ENCODE data around the gene FGF14.

The FGF14 gene

DNA sequence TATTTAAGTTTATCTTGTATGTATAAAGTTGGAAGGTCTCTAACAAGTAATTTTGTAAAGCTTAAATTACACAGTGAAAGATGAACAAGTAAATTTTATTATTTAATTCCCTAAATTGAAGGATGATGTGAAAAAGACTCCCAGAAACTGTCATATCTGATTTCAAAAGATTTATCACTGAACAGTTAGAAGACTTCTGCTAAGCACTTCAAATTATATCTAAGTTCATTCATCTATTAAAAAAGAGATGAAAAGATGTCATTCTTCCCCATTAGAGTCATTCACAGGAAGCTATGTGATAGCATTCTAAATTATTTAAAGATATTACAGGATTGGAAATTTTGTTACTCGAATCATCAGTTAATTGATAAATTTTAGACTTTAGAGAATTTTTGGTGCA, 590.0 kb downstream of the FGF14 start:
- no peak for TF ChIP-seq POLR2AphosphoS5 (IDR thresholded peaks at IDR 0.05; ENCODE audit: low read depth, low read length)
- TF ChIP-seq TAF1 (IDR thresholded peaks at IDR 0.05; ENCODE audit: borderline replicate concordance, low read depth, low read length): no peak
- TF ChIP-seq POLR2A (IDR thresholded peaks at IDR 0.05; ENCODE audit: low read depth, low read length): no peak
- DNase-seq (ENCODE audit: insufficient read length) (no peak), FAIRE-seq (no peak)

DNA sequence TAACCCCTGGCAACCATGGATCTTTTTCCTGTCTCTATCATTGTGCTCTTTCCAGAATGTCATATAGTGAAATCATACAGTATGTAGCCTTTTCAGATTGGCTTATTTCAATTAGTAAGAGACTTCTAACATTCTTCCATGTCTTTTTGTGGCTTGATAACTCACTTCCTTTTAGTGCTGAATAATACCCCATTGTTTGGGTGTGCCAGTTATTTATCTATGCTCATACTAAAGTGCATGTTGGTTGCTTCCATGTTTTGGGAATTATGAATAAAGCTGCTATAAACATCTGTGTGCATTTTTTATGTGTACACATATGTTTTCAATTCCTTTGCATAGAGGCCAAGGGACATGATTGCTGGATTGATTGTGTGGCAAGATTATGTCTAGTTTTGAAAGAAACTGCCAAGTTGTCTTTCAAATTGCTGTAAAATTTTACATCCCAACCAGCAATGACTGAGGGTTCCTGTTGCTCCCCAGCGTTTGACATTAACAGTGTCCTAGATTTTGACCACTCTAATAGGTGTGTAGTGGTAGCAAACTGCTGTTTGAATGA, 590.5 kb downstream of the FGF14 start:
- DNase-seq (ENCODE audit: insufficient read length) (no peak), FAIRE-seq (no peak)
- TF ChIP-seq TAF1 (IDR thresholded peaks at IDR 0.05; ENCODE audit: borderline replicate concordance, low read depth, low read length) (no peak), POLR2A (IDR thresholded peaks at IDR 0.05; ENCODE audit: low read depth, low read length) (no peak), POLR2AphosphoS5 (IDR thresholded peaks at IDR 0.05; ENCODE audit: low read depth, low read length) (no peak)

DNA sequence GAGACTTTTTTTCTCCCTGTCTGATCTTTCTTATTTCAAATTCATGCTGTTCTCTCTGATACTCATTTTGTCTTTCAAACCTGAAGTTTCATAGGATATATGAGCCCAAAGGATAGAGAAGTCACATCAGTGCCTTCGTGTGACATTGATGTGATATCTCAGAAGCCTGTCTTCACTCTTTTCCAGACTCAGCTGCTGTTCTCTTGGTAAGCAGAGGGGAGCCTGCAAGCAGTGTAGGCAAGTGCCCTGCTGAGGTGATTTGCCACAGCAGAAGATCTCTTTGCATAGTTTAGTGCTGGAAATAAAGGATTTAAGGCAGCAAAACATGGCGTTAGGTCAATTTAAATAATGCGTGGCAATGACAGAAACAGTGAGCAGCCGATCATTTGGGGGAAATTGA, 602.7 kb downstream of the FGF14 start:
- FAIRE-seq: no peak

DNA sequence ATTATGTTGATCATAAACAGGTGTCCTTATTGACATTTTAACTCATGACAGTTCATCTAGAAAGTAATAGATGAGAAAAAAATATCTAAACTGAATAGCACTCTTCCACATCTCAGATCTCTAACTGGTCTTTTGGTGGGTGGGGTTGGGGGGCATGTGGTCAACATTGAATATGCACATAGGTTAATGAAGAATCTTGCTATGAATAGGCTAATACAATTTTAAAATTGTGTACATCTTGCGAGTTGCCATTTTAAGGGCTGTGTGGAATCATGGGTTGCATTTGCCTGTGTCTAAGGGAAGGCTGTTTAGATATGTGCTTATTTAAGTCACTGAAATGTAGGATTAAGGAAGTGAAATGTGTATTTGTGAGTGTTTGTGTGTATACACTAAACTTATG, 603.4 kb downstream of the FGF14 start:
- TF ChIP-seq POLR2AphosphoS5 (IDR thresholded peaks at IDR 0.05; ENCODE audit: low read depth, low read length) (no peak), POLR2A (IDR thresholded peaks at IDR 0.05; ENCODE audit: low read depth, low read length) (no peak), TAF1 (IDR thresholded peaks at IDR 0.05; ENCODE audit: borderline replicate concordance, low read depth, low read length) (no peak)
- FAIRE-seq (no peak), DNase-seq (ENCODE audit: insufficient read length) (no peak)

More for the DNA sequence above, 602.7 kb downstream of the FGF14 start:
- TF ChIP-seq TAF1 (IDR thresholded peaks at IDR 0.05; ENCODE audit: borderline replicate concordance, low read depth, low read length) (no peak), POLR2AphosphoS5 (IDR thresholded peaks at IDR 0.05; ENCODE audit: low read depth, low read length) (no peak), POLR2A (IDR thresholded peaks at IDR 0.05; ENCODE audit: low read depth, low read length) (no peak)
- DNase-seq (ENCODE audit: insufficient read length): no peak

DNA sequence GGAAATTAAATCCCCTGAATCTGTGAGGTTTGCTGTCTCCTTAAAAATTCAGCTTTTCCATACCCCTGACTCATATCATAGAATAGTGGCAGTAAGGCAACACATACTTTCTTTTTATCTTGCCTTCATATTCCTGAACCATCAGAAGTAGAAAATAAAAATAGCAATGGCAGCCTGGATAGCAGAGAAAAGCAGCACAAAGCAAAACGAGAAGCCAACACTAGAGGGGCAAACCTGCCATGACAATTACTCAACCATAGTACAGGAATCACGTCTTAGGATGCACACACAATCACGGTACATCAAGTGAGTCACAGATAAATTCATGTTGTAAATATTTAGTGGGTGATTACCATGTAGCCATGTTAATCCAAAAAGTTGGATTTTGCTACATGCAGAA, 606.4 kb downstream of the FGF14 start:
- DNase-seq (ENCODE audit: insufficient read length): no peak
- FAIRE-seq: no peak
- TF ChIP-seq POLR2AphosphoS5 (IDR thresholded peaks at IDR 0.05; ENCODE audit: low read depth, low read length) (no peak), POLR2A (IDR thresholded peaks at IDR 0.05; ENCODE audit: low read depth, low read length) (no peak)

DNA sequence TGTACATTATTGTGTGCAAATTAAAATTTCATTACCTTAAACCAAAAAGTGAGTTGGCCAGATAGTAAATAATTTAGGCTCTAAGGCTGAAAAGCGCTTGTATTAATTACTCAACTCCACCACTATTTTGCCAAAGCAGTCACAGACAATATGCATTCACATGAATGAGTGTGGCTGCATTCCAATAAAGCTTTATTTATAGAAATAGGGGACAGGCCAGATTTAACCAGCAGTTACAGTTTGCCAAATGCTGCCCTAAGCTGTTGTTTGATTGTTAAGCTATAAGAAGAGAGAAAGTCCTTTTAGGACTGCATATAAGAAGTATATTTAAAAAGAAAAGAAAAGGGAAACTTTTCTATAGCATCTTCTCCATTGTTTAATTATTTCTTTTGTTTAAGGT, 606.8 kb downstream of the FGF14 start:
- no peak for TF ChIP-seq POLR2A (IDR thresholded peaks at IDR 0.05; ENCODE audit: low read depth, low read length)
- no peak for DNase-seq (ENCODE audit: insufficient read length)
- no peak for FAIRE-seq

DNA sequence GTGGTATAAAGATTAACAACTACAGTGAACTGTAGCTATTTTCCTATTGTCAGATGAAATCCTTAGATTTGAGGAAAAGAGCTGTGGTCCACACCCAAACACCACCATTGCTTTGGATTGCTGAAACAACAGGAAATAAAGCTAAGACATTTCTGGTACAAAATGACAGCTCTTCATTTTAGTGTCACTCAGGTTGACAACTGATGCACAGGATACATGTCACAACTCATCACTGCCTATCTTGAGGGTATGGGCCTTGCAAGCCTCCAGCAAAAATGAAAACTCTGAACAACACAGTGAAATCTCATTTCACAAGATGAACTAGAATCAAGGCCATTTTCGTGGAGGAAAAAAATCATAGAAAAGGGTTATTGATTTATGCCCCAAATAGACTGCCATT, 609.7 kb downstream of the FGF14 start:
- DNase-seq (ENCODE audit: insufficient read length): no peak
- TF ChIP-seq POLR2AphosphoS5 (IDR thresholded peaks at IDR 0.05; ENCODE audit: low read depth, low read length): no peak
- TF ChIP-seq POLR2A (IDR thresholded peaks at IDR 0.05; ENCODE audit: low read depth, low read length): no peak
- no peak for TF ChIP-seq TAF1 (IDR thresholded peaks at IDR 0.05; ENCODE audit: borderline replicate concordance, low read depth, low read length)
- no peak for FAIRE-seq

DNA sequence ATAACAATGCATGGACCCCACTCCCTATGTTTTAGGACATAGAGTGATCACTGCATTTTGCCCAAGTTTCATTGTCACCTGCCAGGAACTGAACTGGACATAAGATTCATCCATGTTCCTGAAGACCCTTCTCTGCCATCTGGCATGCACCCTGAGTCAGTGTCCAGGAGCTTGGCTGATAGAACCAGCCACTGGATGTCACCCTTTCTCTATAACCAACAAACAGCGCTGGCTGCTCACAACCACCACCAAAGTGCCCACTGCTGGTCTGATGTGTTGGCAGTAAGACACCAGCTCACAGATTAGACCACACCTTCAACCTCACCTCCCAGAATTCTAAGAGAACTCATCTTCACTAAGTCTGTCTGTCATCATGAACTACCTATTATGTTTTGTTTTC, 616.0 kb downstream of the FGF14 start:
- FAIRE-seq (no peak), DNase-seq (ENCODE audit: insufficient read length) (no peak)
- TF ChIP-seq POLR2A (IDR thresholded peaks at IDR 0.05; ENCODE audit: low read depth, low read length) (no peak), TAF1 (IDR thresholded peaks at IDR 0.05; ENCODE audit: borderline replicate concordance, low read depth, low read length) (no peak), POLR2AphosphoS5 (IDR thresholded peaks at IDR 0.05; ENCODE audit: low read depth, low read length) (no peak)

DNA sequence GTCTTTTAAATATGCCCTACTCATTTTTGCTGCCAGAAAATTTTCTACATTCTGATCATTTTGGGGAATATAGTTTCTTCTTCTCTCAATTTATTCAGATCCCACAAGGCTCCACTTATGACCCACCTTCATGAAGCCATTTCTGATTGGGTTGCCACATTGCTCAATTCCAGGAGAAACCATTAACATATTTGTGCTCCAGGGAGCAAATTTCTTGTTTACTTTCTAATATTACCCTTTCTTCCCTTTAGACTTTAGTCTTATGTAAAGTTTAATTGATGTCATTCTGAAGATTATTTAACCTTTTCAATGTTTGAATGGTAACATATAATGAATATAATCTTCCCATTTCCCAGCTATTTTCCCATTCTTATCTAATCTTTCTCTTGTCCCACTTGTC, 617.5 kb downstream of the FGF14 start:
- no peak for TF ChIP-seq TAF1 (IDR thresholded peaks at IDR 0.05; ENCODE audit: borderline replicate concordance, low read depth, low read length)
- no peak for TF ChIP-seq POLR2A (IDR thresholded peaks at IDR 0.05; ENCODE audit: low read depth, low read length)
- TF ChIP-seq POLR2AphosphoS5 (IDR thresholded peaks at IDR 0.05; ENCODE audit: low read depth, low read length): no peak
- DNase-seq (ENCODE audit: insufficient read length) (no peak), FAIRE-seq (no peak)

DNA sequence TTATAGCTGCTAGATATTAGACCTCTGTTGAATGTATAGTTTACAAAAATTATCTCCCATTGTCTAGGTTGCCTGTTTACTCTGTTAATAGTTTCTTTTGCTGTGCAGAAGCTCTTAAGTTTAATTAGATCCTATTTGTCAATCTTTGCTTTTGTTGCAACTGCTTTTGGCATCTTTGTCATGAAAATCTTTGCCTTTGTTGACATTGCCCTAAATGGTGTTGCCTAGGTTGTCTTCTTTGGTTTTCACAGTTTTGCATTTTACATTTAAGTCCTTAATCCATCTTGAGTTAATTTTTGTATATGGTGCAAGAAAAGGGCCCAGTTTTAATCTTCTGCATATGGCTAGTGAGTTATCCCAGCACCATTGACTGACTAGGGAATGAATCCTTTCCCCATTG, 618.3 kb downstream of the FGF14 start:
- no peak for FAIRE-seq

DNA sequence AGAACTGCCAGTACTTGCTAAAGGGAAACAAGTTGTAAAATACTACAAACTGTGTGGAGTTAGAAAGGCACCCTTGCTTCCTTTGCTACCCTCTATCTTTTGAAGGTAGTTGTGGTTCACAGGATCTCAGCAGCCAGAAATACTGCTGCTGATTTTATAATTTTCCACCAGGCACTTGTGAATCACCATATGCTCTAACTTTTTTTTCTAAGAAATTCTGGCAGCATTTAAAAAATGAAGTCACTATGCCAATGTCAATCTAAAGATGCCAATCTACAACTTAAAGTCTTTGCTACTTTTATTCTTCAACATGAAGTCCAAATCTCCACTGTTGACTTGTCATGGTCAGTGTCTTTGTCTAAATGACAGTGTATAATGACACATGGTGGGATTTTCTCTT, 621.6 kb downstream of the FGF14 start:
- TF ChIP-seq TAF1 (IDR thresholded peaks at IDR 0.05; ENCODE audit: borderline replicate concordance, low read depth, low read length): no peak
- no peak for TF ChIP-seq POLR2A (IDR thresholded peaks at IDR 0.05; ENCODE audit: low read depth, low read length)
- no peak for TF ChIP-seq POLR2AphosphoS5 (IDR thresholded peaks at IDR 0.05; ENCODE audit: low read depth, low read length)
- no peak for DNase-seq (ENCODE audit: insufficient read length)
- FAIRE-seq: no peak

More for the DNA sequence above, 618.3 kb downstream of the FGF14 start:
- DNase-seq (ENCODE audit: insufficient read length): no peak
- TF ChIP-seq POLR2A (IDR thresholded peaks at IDR 0.05; ENCODE audit: low read depth, low read length) (no peak), TAF1 (IDR thresholded peaks at IDR 0.05; ENCODE audit: borderline replicate concordance, low read depth, low read length) (no peak), POLR2AphosphoS5 (IDR thresholded peaks at IDR 0.05; ENCODE audit: low read depth, low read length) (no peak)

DNA sequence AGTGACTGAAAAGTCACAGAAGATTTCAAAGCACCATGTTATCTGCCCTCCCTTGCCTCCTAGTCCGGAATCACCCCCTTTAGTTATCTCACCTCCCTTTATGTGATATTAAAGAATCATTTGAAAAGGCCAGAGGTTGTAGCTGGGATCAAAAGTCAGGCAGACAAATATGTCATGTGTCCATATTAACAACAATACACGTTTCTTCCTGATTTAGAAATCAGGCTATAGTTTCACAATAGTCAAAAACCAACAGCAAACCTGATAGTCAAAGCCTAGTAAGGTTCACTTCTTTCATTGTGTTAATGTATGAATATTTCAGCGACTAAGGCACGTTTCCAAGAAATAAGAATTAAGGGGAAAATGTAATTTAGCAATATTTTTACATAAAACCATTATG, 622.7 kb downstream of the FGF14 start:
- FAIRE-seq: no peak
- no peak for TF ChIP-seq POLR2A (IDR thresholded peaks at IDR 0.05; ENCODE audit: low read depth, low read length)
- TF ChIP-seq POLR2AphosphoS5 (IDR thresholded peaks at IDR 0.05; ENCODE audit: low read depth, low read length): no peak
- TF ChIP-seq TAF1 (IDR thresholded peaks at IDR 0.05; ENCODE audit: borderline replicate concordance, low read depth, low read length): no peak
- no peak for DNase-seq (ENCODE audit: insufficient read length)

DNA sequence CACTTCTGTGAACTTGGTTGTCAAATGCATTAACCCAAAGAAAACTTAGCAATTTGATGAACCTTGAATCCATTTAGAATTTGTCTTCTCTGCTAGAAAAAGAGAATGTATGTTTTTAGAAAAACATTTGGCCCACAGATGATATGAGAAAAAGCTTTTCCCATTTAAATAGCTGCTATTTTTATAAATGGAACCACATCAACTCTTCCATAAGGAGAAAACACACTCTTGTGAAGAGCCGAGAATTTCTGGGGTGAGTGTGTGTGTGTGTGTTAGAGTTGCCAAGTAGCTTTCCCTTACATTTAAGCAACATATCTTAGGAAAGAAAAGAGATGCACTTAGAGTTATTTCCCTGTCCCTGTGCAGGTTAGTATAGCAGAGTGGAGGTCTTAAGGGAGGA, 626.6 kb downstream of the FGF14 start:
- no peak for FAIRE-seq
- TF ChIP-seq POLR2A (IDR thresholded peaks at IDR 0.05; ENCODE audit: low read depth, low read length): no peak
- TF ChIP-seq TAF1 (IDR thresholded peaks at IDR 0.05; ENCODE audit: borderline replicate concordance, low read depth, low read length): no peak
- no peak for TF ChIP-seq POLR2AphosphoS5 (IDR thresholded peaks at IDR 0.05; ENCODE audit: low read depth, low read length)
- DNase-seq (ENCODE audit: insufficient read length): no peak
